ENCODE results near the gene CYB5B.

- TF ChIP-seq EZH2phosphoT487 (IDR thresholded peaks at IDR 0.05; ENCODE audit: insufficient read depth, low read depth) (no peak), EZH2 (IDR thresholded peaks at IDR 0.05; ENCODE audit: insufficient read depth, poor library complexity, severe bottlenecking) (no peak)
These were observed 45.7 kb upstream of the CYB5B start for GRCh38 chr16:69378760-69379159.
